ENCODE data around the gene UMPS.
A peak's percentile ranks its signal among the peaks of the same experiment; 100 is the strongest.

DNA sequence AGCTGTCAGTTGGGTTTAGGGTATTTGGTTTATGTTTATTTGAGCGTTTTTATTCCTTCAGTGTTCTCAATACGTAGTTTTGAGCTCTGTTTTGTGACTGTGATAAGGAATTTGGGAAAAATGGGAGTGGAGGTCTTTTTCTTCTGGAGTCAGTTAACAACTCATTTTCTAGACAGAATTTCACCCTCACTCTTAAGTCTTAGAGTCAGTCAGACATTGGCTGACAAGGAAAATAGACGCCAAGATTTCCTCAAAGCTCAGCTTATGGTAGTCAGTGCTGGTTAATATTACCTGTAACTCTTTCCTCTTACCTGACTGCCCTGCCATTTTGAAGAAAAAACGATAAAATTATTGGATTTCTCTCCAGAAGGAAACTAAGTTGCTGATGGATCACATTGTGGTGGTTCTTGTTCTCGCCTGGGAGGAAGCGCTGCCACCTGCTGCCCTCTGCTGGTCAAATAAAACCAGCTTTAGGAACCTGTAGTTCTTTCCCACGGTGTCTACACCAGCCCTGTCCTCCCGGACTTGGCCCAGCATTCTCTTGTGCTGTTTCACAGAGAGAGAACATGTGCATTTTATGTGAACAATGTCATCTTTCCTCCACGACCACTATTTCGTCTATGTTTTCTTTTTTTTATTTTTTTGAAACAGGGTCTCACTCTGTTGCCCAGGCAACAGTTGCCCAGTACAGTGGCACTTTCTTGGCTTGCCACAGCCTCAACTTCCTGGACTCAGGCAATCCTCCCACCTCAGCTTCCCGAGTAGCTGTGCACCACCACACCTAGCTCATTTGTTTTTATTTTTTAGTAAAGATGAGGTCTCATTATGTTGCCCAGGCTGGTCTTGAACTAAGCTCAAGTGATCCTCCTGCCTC, 41.4 kb upstream of the UMPS start:
- TF ChIP-seq POLR2AphosphoS5 (IDR thresholded peaks at IDR 0.05; ENCODE audit: low read depth) (no peak), CTCF (conservative IDR thresholded peaks at IDR 0.05; ENCODE audit: low read depth in 2 of 2) (peak; percentile 86 to 95), EZH2phosphoT487 (IDR thresholded peaks at IDR 0.05; ENCODE audit: unreplicated experiment) (no peak), ZNF114 (CRISPR knock-in tag; IDR thresholded peaks at IDR 0.05) (no peak), EZH2 (IDR thresholded peaks at IDR 0.05; ENCODE audit: low read depth, unreplicated experiment) (no peak), JUNB (IDR thresholded peaks at IDR 0.05; ENCODE audit: unreplicated experiment) (no peak), NANOG (IDR thresholded peaks at IDR 0.05; ENCODE audit: borderline replicate concordance) (no peak), CREB1 (CRISPR knock-in tag; IDR thresholded peaks at IDR 0.05; ENCODE audit: low read depth) (no peak)

Measured in GM23338 (cell line).